ENCODE data around the gene SLC5A8.
A peak's percentile ranks its signal among the peaks of the same experiment; 100 is the strongest.

SLC5A8 gene

GRCh38 chr12:101209319-101210302 is at the start of gene SLC5A8:
Gene SLC5A8, minus strand, starts transcription at chr12:101210238. Its CDS starts 390 bp downstream, at chr12:101209848.
- peak; percentile 47 for DNase-seq

GRCh38 chr12:101257357-101257756 is 47.3 kb upstream of the SLC5A8 start:
- DNase-seq = no peak

GRCh38 chr12:101256266-101256665 is 46.2 kb upstream of the SLC5A8 start:
- no peak for DNase-seq

- DNase-seq = no peak
Measured at GRCh38 chr12:101243616-101244015, 33.6 kb upstream of the SLC5A8 start.

DNA sequence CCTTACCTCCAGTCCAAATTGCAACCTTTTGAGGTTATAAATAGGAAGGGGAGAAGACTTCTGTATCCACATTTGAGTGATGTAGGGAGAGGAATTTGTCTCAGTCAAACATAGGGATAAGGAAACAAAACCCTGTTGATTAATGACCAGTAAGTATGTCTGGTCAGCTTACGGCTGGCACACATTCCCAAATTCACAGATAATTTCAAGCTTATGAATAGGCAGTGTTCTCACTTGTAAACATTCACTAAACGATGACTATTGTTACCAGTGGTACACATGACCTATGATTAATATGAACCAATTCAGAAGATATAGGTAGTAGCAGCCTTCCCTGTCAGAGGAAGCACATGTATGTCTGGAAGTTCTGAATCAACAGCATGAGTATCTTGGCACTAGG is 33.0 kb upstream of the SLC5A8 start:
- DNase-seq = no peak

- peak; percentile 86 for DNase-seq
Measured at GRCh38 chr12:101238800-101239329, 28.8 kb upstream of the SLC5A8 start.

GRCh38 chr12:101238306-101238705 is 28.3 kb upstream of the SLC5A8 start:
- DNase-seq = peak; percentile 91

DNA sequence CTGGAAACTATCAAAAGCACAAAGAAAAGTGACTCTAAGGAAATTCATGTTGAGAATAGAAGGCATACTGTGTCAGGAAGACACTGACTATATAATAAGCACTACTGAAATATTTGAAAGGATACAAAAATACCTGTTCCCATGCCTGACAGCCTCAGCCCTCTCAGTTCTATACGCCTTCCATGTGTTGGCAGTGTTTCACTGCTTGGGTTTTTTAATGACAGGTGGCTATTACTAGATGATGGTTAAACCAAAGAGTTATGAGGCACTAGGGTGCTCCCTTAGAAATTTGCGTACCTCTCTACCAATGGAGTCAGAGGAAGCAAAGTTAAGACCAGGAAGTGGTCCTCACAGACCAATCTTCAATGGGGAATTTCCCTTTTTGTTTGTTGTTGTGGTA is 25.6 kb upstream of the SLC5A8 start:
- no peak for DNase-seq

DNA sequence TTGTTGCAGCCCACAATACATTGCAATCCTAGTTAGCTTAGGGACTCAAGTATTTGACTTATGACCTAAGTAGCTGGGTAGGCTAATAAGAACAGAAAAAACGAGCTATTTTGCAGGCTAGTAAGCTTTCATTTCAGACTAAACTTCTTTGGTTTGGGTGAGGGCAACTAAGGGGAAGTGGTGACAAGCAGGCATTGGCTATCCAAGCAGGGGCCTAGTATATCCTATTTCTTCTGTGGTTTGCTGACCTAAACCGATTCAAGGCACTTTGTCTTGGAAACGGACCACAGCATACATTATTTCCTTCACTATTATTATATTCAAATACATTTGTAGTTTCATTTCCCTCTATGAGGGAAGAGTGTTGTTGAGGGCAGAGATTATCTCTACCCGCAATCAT is 21.6 kb upstream of the SLC5A8 start:
- DNase-seq = no peak

DNA sequence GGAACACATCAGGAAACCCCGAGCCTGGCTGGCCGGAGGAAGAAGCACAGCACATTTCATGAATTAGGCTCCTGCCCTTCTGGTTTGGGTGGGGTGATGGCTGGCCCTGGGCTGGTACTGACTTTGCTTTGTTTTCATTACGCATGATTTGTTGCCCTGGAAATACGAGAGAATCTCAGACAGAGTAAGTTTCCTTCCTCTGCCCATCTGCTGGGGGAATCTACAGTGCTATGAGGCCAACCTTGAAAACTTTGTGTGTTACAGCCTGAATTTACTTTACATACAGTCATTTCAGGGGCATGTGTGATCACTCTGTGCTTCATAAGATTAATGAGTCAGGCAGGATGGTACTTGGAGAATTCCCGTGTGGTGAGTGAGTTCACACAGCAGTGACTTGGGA is 20.5 kb upstream of the SLC5A8 start:
- DNase-seq = no peak

- DNase-seq = no peak
Measured at GRCh38 chr12:101229841-101230241, 19.8 kb upstream of the SLC5A8 start.

- DNase-seq = peak; percentile 33
Measured at GRCh38 chr12:101221301-101221700, 11.3 kb upstream of the SLC5A8 start.

- no peak for DNase-seq
Measured at GRCh38 chr12:101216810-101217209, 6.8 kb upstream of the SLC5A8 start.

DNA sequence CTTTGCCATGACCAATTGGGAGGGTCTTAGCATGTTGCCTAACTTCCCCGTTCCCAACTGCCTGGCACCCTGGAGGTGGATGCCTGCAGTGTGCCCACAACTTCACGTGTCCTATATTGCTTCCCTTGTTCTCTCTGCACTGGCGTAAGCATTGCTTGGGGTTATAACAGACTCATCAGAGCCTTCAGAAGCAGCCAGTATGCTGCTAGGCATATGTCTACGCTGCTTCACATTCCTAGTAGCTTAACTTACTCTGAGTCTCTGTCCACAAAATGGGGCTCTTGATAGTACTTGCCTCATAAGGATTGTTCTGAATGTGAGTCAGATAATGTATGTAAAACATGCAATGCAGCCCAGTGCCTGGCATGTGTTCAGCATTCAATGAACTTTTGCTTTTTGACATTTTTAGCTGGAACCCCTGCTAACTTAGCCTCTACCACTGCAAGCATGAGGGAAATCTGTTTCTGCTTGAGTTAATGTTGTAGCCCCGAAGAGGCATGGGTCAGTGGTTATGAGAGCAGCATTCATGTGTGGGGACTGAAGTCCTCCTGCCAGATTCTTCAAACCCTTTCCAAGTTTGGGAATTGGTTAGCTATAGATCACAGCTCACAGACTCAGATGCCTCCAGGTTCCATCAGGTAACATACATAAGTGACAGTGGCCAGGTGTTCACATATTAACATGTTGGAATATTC is 2.8 kb downstream of the SLC5A8 start:
- no peak for DNase-seq

- DNase-seq = no peak
Measured at GRCh38 chr12:101204602-101205304, 5.3 kb downstream of the SLC5A8 start.

DNA sequence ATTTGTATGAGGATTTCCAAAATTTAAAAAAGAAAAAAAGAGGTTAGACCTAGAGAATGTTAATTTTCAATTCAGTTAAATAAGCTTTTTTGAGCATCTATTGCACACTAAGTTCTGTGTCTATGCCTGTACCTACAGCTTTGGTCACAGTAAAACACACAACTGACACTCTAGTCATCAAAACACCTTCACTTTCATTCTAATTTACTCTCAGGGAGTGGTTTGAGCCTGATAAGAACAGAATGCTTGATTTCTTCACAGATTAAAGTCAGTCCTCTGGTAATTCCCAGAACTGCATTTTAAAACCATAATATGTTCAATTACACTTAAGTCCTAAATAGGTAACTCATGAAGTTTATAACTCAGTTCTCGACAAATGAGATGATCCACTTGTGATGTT is 9.2 kb downstream of the SLC5A8 start:
- DNase-seq = no peak

- no peak for DNase-seq
Measured at GRCh38 chr12:101200145-101200544, 9.9 kb downstream of the SLC5A8 start.

- DNase-seq = no peak
Measured at GRCh38 chr12:101186291-101186690, 23.7 kb downstream of the SLC5A8 start.

GRCh38 chr12:101181776-101182175 is 28.3 kb downstream of the SLC5A8 start:
- DNase-seq = no peak

- DNase-seq = no peak
Measured at GRCh38 chr12:101174541-101174940, 35.5 kb downstream of the SLC5A8 start.

DNA sequence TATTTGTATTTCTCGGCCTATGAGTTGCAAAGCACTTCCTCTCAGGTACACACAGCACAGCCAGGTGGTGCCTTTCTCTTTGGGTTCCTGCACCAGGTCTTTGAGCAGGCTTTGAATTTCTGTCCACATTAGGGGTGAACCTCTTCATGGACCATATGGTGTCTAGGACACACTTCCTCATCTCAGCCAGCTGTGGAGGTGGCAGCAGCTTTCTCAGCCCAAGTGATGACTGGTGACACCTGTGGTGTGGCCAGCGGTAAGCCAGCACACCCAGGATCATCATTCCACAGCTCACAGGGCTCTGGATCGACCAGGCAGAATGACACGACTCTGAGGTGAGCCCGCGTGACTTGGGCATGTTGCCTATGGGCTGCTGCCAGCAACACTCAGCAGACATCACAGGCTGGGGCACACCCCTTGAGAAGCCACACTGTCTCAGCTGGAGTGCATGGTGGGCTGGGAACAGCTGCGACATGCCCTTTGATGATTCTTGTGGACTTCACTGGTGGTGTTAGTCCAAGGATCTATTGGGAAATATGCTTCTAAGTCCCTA is 36.8 kb downstream of the SLC5A8 start:
- DNase-seq = no peak

- no peak for DNase-seq
Measured at GRCh38 chr12:101172316-101172715, 37.7 kb downstream of the SLC5A8 start.

- no peak for DNase-seq
Measured at GRCh38 chr12:101168001-101168400, 42.0 kb downstream of the SLC5A8 start.
